Testis (tissue), 2 donors: ENCODE results near the gene MEIKIN.

Source experiments
- POLR2A ChIP-seq: fragments of 450-650 bp; IDR thresholded peaks from one replicate; pipeline ENCODE4 v1.6.1; 2017; ENCODE audit warnings: antibody characterized with exemption, mild to moderate bottlenecking, moderate library complexity
- TF ChIP-seq, protein P1 (sequence below), 3 experiments: fragments of 450-650 bp in 2 of 3; fragments of 200-600 bp in 1 of 3; sonication (generic) in 1 of 3; IDR thresholded peaks; one replicate each; pipeline ENCODE4 v1.5.1; 2016 to 2019; ENCODE audit warnings: antibody characterized with exemption in 3 of 3, mild to moderate bottlenecking in 2 of 3, moderate library complexity in 1 of 3

GRCh38 chr5:131979816-131980215 lies 34.4 kb upstream of the MEIKIN start:
- TF ChIP-seq, protein P1, sequence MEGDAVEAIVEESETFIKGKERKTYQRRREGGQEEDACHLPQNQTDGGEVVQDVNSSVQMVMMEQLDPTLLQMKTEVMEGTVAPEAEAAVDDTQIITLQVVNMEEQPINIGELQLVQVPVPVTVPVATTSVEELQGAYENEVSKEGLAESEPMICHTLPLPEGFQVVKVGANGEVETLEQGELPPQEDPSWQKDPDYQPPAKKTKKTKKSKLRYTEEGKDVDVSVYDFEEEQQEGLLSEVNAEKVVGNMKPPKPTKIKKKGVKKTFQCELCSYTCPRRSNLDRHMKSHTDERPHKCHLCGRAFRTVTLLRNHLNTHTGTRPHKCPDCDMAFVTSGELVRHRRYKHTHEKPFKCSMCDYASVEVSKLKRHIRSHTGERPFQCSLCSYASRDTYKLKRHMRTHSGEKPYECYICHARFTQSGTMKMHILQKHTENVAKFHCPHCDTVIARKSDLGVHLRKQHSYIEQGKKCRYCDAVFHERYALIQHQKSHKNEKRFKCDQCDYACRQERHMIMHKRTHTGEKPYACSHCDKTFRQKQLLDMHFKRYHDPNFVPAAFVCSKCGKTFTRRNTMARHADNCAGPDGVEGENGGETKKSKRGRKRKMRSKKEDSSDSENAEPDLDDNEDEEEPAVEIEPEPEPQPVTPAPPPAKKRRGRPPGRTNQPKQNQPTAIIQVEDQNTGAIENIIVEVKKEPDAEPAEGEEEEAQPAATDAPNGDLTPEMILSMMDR (IDR thresholded peaks at IDR 0.05): no peak
- TF ChIP-seq POLR2A: no peak
